A549 (cell line): ENCODE data around the gene HPGD. TPM values are rescaled to one million over a fixed set of nuclear protein-coding genes. Genes with fewer than 3 reads are reported as not detected.

ENCODE experiments used
- ATAC-seq, 2 experiments: fragments of 200-7000 bp in 1 of 2; fragments of >200 bp in 1 of 2; cut with Nextera tagmentation in 1 of 2; cut with Tn5 transposase in 1 of 2; 3 replicates each; pipeline versions ENCODE4 v1.8.0 to v1.9.1; 2018 to 2020; ENCODE audit warnings: mild to moderate bottlenecking in 1 of 2, moderate library complexity in 1 of 2
- CTCF ChIA-PET: fragments of 300-600 bp; sonication (Branson Sonifier 250); formaldehyde crosslinking; extraction: SDS; loops from one replicate; lab custom pipeline; 2021; ENCODE audit warnings: antibody characterized with exemption, inconsistent platforms; lab: Yijun Ruan, JAX
- POLR2A ChIA-PET: fragments of 350-600 bp; formaldehyde crosslinking; extraction: SDS; loops from one replicate; lab custom pipeline; 2021; ENCODE audit warnings: antibody characterized with exemption, inconsistent platforms; lab: Yijun Ruan, JAX
- DNase-seq, 2 experiments: peaks; one replicate each; pipeline versions ENCODE4 v3.0.0 to v3.0.0-alpha.2; 2011 to 2016; ENCODE audit warnings: low read depth in 1 of 2, low spot score in 1 of 2
- FAIRE-seq: peaks from 2 replicates; lab custom pipeline; 2011; peaks lifted over from hg19 to GRCh38; lab: Jason Lieb, UNC
- H3K27ac ChIP-seq, 2 experiments: fragments of >200 bp; sonication (Bioruptor Twin); formaldehyde crosslinking; 3 replicates each; pipeline ENCODE4 v1.5.1; 2016 to 2017
- H3K4me1 ChIP-seq: fragments of >200 bp; sonication (Bioruptor Twin); formaldehyde crosslinking; 3 replicates; pipeline ENCODE4 v1.6.1; 2016
- H3K4me2 ChIP-seq: fragments of >200 bp; sonication (Bioruptor Twin); formaldehyde crosslinking; 3 replicates; pipeline ENCODE4 v1.6.1; 2016
- H3K4me3 ChIP-seq: fragments of >200 bp; sonication (Bioruptor Twin); formaldehyde crosslinking; 3 replicates; pipeline ENCODE4 v1.5.1; 2016
- H3K9me3 ChIP-seq: fragments of >200 bp; sonication (Bioruptor Twin); formaldehyde crosslinking; 3 replicates; pipeline ENCODE4 v1.6.1; 2016
- CEBPB ChIP-seq, 2 experiments: fragments of >200 bp in 1 of 2; sonication (Bioruptor Twin) in 1 of 2; formaldehyde crosslinking in 1 of 2; IDR thresholded peaks; 2 replicates each; pipeline ENCODE4 v1.6.1; 2012 to 2016
- CHD4 ChIP-seq: fragments of 200-600 bp; sonication (generic); IDR thresholded peaks from 2 replicates; pipeline ENCODE4 v1.6.1; 2016; ENCODE audit warnings: antibody characterized with exemption, mild to moderate bottlenecking, borderline replicate concordance
- E2F6 ChIP-seq: IDR thresholded peaks from 2 replicates; pipeline ENCODE4 v1.6.1; 2012; ENCODE audit warnings: low read depth, borderline replicate concordance
- EHF ChIP-seq: fragments of 250-450 bp; sonication (Bioruptor Pico); IDR thresholded peaks from 2 replicates; pipeline ENCODE4 v1.5.0; 2020; ENCODE audit warnings: mild to moderate bottlenecking
- EHMT2 ChIP-seq: fragments of 200-600 bp; sonication (generic); IDR thresholded peaks from 2 replicates; pipeline ENCODE4 v1.6.1; 2016; ENCODE audit warnings: antibody characterized with exemption, low read depth, mild to moderate bottlenecking, moderate library complexity
- FOSB ChIP-seq: fragments of 250-450 bp; sonication (Bioruptor Pico); IDR thresholded peaks from 2 replicates; pipeline ENCODE4 v1.5.0; 2020; ENCODE audit warnings: mild to moderate bottlenecking, moderate library complexity
- FOXS1 ChIP-seq: fragments of 250-450 bp; sonication (Bioruptor Pico); IDR thresholded peaks from 2 replicates; pipeline ENCODE4 v1.5.0; 2020; ENCODE audit warnings: mild to moderate bottlenecking, moderate library complexity
- GATA3 ChIP-seq: IDR thresholded peaks from 2 replicates; pipeline ENCODE4 v1.6.1; 2012; ENCODE audit warnings: borderline replicate concordance
- HDAC2 ChIP-seq: fragments of 200-600 bp; sonication (generic); IDR thresholded peaks from 2 replicates; pipeline ENCODE4 v1.6.1; 2016
- HEYL ChIP-seq: fragments of 250-450 bp; sonication (Bioruptor Pico); IDR thresholded peaks from 2 replicates; pipeline ENCODE4 v1.8.0; 2021; ENCODE audit warnings: mild to moderate bottlenecking, moderate library complexity
- HOXB5 ChIP-seq: fragments of 250-450 bp; sonication (Bioruptor Pico); IDR thresholded peaks from 2 replicates; pipeline ENCODE4 v1.5.0; 2020; ENCODE audit warnings: mild to moderate bottlenecking, moderate library complexity
- JUN ChIP-seq, 2 experiments: fragments of >200 bp; sonication (Bioruptor Twin); formaldehyde crosslinking; IDR thresholded peaks; 2 replicates in 1 of 2; 3 replicates in 1 of 2; pipeline ENCODE4 v1.6.1; 2016 to 2017
- KDM1A ChIP-seq: fragments of 200-600 bp; sonication (generic); IDR thresholded peaks from 2 replicates; pipeline ENCODE4 v1.6.1; 2016; ENCODE audit warnings: low read depth, mild to moderate bottlenecking
- MAX ChIP-seq: IDR thresholded peaks from 2 replicates; pipeline ENCODE4 v1.6.1; 2012
- MYC ChIP-seq: IDR thresholded peaks from 2 replicates; pipeline ENCODE4 v1.6.1; 2012; ENCODE audit warnings: mild to moderate bottlenecking, inconsistent platforms, low read length, improper control_type of control experiment, borderline replicate concordance
- PHF8 ChIP-seq: fragments of 200-600 bp; sonication (generic); IDR thresholded peaks from 2 replicates; pipeline ENCODE4 v1.6.1; 2016; ENCODE audit warnings: low read depth, mild to moderate bottlenecking, antibody characterized with exemption, moderate library complexity, borderline replicate concordance
- POLR2A ChIP-seq: IDR thresholded peaks from 2 replicates; pipeline ENCODE4 v1.6.1; 2012; ENCODE audit warnings: mild to moderate bottlenecking, low read length
- RNF2 ChIP-seq: fragments of 200-600 bp; sonication (generic); IDR thresholded peaks from 2 replicates; pipeline ENCODE4 v1.6.1; 2016; ENCODE audit warnings: low read depth, mild to moderate bottlenecking, antibody characterized with exemption, moderate library complexity, borderline replicate concordance
- SREBF2 ChIP-seq: fragments of 450-650 bp; IDR thresholded peaks from 2 replicates; pipeline ENCODE4 v1.6.1; 2014; ENCODE audit warnings: mild to moderate bottlenecking, moderate library complexity
- ZFP36 ChIP-seq: fragments of 450-650 bp; IDR thresholded peaks from 2 replicates; pipeline ENCODE4 v1.6.1; 2014; ENCODE audit warnings: borderline replicate concordance; ENCODE audit not compliant: partially characterized antibody
- ZNF302 ChIP-seq: fragments of 250-450 bp; sonication (Bioruptor Pico); IDR thresholded peaks from 2 replicates; pipeline ENCODE4 v1.9.0; 2021; ENCODE audit warnings: inconsistent platforms, mild to moderate bottlenecking, moderate library complexity
- WGBS: methylation state at CpG from one replicate; pipeline ENCODE4 v1.1.6; 2017; ENCODE audit errors: missing lambda C conversion rate; 5-methylcytosine and 5-hydroxymethylcytosine counted together
- polyA plus RNA-seq, 4 experiments: library from polyadenylated mRNA; depleted of rRNA in 3 of 4; stranded (reverse); fragments of >200 nt; fragmentation: RNase III in 1 of 4; extraction: RNeasy Plus Mini Kit Qiagen cat#74134 plus additional on column Dnase treatment in 1 of 4; gene quantifications; 2 replicates in 3 of 4; 3 replicates in 1 of 4; pipeline ENCODE4 v1.2.3, GENCODE V29; 2011 to 2017
- TF ChIP-seq, protein P1 (sequence below): fragments of 250-450 bp; sonication (Bioruptor Pico); IDR thresholded peaks from 2 replicates; pipeline ENCODE4 v1.5.0; 2020; ENCODE audit warnings: low read depth, mild to moderate bottlenecking, moderate library complexity
- TF ChIP-seq, protein P2 (sequence below): fragments of 250-450 bp; sonication (Bioruptor Pico); IDR thresholded peaks from 2 replicates; pipeline ENCODE4 v1.5.0; 2021; ENCODE audit warnings: mild to moderate bottlenecking, moderate library complexity, borderline replicate concordance

HPGD gene
- polyA plus RNA-seq, 2 of the 4 experiments (the other 2 are of a cell fraction) = 114 to 127 TPM

DNA sequence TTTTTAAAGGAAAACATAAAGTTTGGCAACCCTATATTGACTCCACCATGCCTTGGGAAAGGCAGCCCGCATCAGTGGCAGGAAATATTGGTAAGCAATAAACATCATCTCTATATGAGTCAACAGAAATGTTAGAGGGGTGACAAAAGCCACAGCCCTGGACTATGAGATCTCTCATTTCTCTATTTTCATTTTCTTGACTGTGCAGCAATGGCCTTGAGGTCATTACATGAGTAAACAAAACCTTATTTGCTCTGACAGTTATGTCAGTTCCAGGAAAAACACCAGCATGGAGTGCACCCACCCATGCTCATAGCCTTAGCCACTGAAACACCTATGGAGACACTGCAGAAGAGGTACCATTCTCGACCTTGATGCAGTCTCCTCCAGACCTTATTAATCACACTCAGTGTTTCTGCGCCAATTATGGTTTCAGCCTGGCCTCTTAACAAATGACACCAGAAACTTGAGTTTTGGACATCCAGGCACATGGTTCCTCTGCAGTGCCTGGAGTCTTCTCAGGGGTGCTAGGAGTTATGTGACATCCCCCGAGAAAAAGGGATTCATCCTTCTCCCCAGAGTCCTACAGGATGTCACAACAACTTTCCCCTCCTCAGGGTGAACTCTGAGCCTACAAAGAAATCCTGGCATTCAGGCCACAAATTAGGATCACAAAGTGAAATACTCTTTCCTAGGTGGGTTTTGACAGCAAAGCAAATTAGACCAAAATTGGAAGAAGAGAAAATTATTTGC lies 16.0 kb upstream of the HPGD start:
- TF ChIP-seq CEBPB (IDR thresholded peaks at IDR 0.05) = 0 out of 4 replicates have a peak, but pooled peaks of 1 of the 2 experiments have one; percentile 5
- TF ChIP-seq E2F6 = no peak
- TF ChIP-seq, all 56 proteins: peak for 1
- H3K4me2 ChIP-seq = peak overlapping the region; percentile 41
- WGBS = 65% methylated on average over 4 of the region's 4 CpGs
- H3K4me3 ChIP-seq = no peak overlapping the region
- DNase-seq = peak in 1 of 2 experiments; percentile 29
- ATAC-seq = no peak; a peak in 1 of 6 replicates
- POLR2A ChIA-PET = no interaction called here
- H3K27ac ChIP-seq = 0 out of 6 replicates have a peak overlapping the region, but pooled peaks of 1 of the 2 experiments have one; percentile 1
- no peak for FAIRE-seq
- H3K9me3 ChIP-seq = 0 out of 3 replicates have a peak, but pooled peaks cover 2% of the 10 kb centered on the region
- CTCF ChIA-PET = interaction anchor here (1.0 kb wide), 1 partner anchor 76 kb away, joined by 3 read pairs; no protein-coding TSS in a partner anchor
- peaks cover 15% of the 10 kb centered on the region; the same call in 2 of the 3 replicates for H3K4me1 ChIP-seq

DNA sequence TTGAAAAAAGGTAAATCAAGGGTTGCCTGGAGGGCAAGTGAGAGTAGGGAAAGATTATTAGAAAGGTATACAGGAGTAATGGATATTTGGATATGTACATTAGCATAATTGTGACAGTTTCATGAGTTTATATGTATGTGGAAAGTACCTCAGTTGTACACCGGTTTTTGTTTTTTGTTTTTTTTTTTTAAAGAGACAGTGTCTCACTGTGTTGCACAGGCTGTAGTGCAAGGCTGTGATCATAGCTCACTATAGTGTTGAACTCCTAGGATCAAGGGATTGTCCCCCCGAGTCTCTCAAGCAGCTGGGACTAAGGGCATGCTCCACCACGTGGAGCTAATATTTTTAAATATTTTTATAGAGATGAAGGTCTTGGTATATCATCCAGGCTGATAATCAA lies 15.3 kb upstream of the HPGD start:
- no peak for TF ChIP-seq GATA3
- TF ChIP-seq HEYL (CRISPR knock-in tag) = no peak
- no peak for TF ChIP-seq MAX
- TF ChIP-seq, protein P1, sequence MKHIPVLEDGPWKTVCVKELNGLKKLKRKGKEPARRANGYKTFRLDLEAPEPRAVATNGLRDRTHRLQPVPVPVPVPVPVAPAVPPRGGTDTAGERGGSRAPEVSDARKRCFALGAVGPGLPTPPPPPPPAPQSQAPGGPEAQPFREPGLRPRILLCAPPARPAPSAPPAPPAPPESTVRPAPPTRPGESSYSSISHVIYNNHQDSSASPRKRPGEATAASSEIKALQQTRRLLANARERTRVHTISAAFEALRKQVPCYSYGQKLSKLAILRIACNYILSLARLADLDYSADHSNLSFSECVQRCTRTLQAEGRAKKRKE (CRISPR knock-in tag) = no peak
- no peak for TF ChIP-seq PHF8
- TF ChIP-seq FOXS1 (CRISPR knock-in tag) = no peak
- no peak for TF ChIP-seq CHD4
- Histone ChIP-seq H3K4me3 (no peak overlapping the region), H3K4me1 (peaks cover 17% of the 10 kb centered on the region; the same call in 2 of the 3 replicates), H3K4me2 (peak overlapping the region; percentile 41), H3K9me3 (no peaks in the 10 kb centered on the region), H3K27ac (no peak overlapping the region)
- FAIRE-seq = no peak
- ChIA-PET CTCF (no interaction called here), POLR2A (no interaction called here)
- DNase-seq = no peak
- ATAC-seq = no peak
- 49% methylated on average over 3 of the region's 3 CpGs for WGBS

DNA sequence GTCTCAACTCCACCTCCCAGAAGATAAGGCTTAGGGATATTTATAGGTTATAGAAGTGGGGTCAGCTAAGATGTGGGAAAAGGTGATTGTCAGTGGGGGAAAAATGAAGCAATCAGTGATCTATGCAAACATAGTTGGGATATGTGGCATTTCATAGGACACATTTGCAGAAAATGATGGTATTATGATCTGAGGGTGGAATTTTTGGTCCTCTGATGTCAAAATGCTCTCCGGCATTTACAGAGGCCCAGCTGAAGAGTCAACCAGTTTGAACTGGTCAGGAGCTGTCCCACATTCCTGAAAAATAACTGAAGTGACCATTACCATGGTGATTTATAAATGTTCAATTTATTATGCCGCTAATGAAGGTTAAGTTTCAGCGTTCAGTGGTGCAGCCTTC lies 12.2 kb upstream of the HPGD start:
- no peak for DNase-seq
- CTCF ChIA-PET = interaction anchor here (1.7 kb wide), 1 partner anchor 13 kb away, joined by 3 read pairs; no protein-coding TSS in a partner anchor

More for the DNA sequence above, 12.2 kb upstream of the HPGD start:
- ATAC-seq (no peak), FAIRE-seq (no peak)
- 96% methylated on average over 3 of the region's 3 CpGs for WGBS
- H3K4me1 ChIP-seq = peaks cover 27% of the 10 kb centered on the region; the same call in 2 of the 3 replicates
- POLR2A ChIA-PET = no interaction called here
- no peak overlapping the region for H3K4me3 ChIP-seq
- no peak overlapping the region for H3K4me2 ChIP-seq
- H3K27ac ChIP-seq = no peak overlapping the region
- TF ChIP-seq E2F6 = no peak
- no peak for TF ChIP-seq POLR2A
- TF ChIP-seq SREBF2 = no peak
- no peak for TF ChIP-seq FOSB (CRISPR knock-in tag)
- no peak for TF ChIP-seq ZFP36
- no peak for TF ChIP-seq HOXB5 (CRISPR knock-in tag)
- TF ChIP-seq HDAC2 = no peak
- TF ChIP-seq, protein P2, sequence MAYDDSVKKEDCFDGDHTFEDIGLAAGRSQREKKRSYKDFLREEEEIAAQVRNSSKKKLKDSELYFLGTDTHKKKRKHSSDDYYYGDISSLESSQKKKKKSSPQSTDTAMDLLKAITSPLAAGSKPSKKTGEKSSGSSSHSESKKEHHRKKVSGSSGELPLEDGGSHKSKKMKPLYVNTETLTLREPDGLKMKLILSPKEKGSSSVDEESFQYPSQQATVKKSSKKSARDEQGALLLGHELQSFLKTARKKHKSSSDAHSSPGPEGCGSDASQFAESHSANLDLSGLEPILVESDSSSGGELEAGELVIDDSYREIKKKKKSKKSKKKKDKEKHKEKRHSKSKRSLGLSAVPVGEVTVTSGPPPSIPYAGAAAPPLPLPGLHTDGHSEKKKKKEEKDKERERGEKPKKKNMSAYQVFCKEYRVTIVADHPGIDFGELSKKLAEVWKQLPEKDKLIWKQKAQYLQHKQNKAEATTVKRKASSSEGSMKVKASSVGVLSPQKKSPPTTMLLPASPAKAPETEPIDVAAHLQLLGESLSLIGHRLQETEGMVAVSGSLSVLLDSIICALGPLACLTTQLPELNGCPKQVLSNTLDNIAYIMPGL (CRISPR knock-in tag) = no peak
- TF ChIP-seq MAX = no peak
- TF ChIP-seq ZNF302 = no peak
- no peak for TF ChIP-seq JUN (IDR thresholded peaks at IDR 0.05)
- TF ChIP-seq RNF2 = no peak
- TF ChIP-seq EHF (CRISPR knock-in tag) = no peak
- TF ChIP-seq EHMT2 = no peak
- no peak for TF ChIP-seq CEBPB (IDR thresholded peaks at IDR 0.05)
- no peak for TF ChIP-seq KDM1A
- TF ChIP-seq MYC = no peak
- no peaks in the 10 kb centered on the region for H3K9me3 ChIP-seq
